ENCODE measurements around the gene TEX9. TPM values are rescaled to one million over a fixed set of nuclear protein-coding genes. Genes with fewer than 3 reads are reported as not detected.
"Not testable (repeated sequence)": the region's sequence is repeated elsewhere in the genome, so short reads cannot be mapped to it uniquely, and the experiment has no call there.

The TEX9 gene
- total RNA-seq, 1 donor = 12.7 TPM

- H4K20me1 ChIP-seq (ENCODE audit: insufficient read depth, low read length) = no peaks in the 10 kb centered on the region
- H3K9me3 ChIP-seq (ENCODE audit: low read depth, low read length) = no peaks in the 10 kb centered on the region
- no peak overlapping the region for H3K27ac ChIP-seq (ENCODE audit: low read depth, low read length)
- no peaks in the 10 kb centered on the region for H3K79me2 ChIP-seq (ENCODE audit: insufficient read depth, low read length)
- no peak overlapping the region for H3K4me2 ChIP-seq (ENCODE audit: insufficient read depth, low read length)
- DNase-seq (ENCODE audit: insufficient read length, low spot score, missing footprints) = no peak
- no peak overlapping the region for H3K4me3 ChIP-seq (ENCODE audit: insufficient read depth, low read length)
- no peak overlapping the region for H2AFZ ChIP-seq (ENCODE audit: low read length)
- no peaks in the 10 kb centered on the region for H3K4me1 ChIP-seq (ENCODE audit: insufficient read depth, low read length)
- H3K36me3 ChIP-seq (ENCODE audit: insufficient read depth, low read length) = no peaks in the 10 kb centered on the region
- H3K27me3 ChIP-seq (ENCODE audit: insufficient read depth, low read length) = no peaks in the 10 kb centered on the region
- no peak for TF ChIP-seq CTCF (IDR thresholded peaks at IDR 0.05; ENCODE audit: extremely low read depth, low read depth, low read length)
These were observed 29.7 kb downstream of the TEX9 start for GRCh38 chr15:56394909-56395308.

GRCh38 chr15:56397325-56397724, 32.1 kb downstream of the TEX9 start:
- H3K36me3 ChIP-seq (ENCODE audit: insufficient read depth, low read length); H3K27ac ChIP-seq (ENCODE audit: low read depth, low read length); H2AFZ ChIP-seq (ENCODE audit: low read length); H3K9me3 ChIP-seq (ENCODE audit: low read depth, low read length); H3K4me3 ChIP-seq (ENCODE audit: insufficient read depth, low read length); H4K20me1 ChIP-seq (ENCODE audit: insufficient read depth, low read length); H3K4me2 ChIP-seq (ENCODE audit: insufficient read depth, low read length); H3K27me3 ChIP-seq (ENCODE audit: insufficient read depth, low read length); DNase-seq (ENCODE audit: insufficient read length, low spot score, missing footprints); H3K79me2 ChIP-seq (ENCODE audit: insufficient read depth, low read length); H3K4me1 ChIP-seq (ENCODE audit: insufficient read depth, low read length): not testable (repeated sequence)

GRCh38 chr15:56399209-56399608, 34.0 kb downstream of the TEX9 start:
- H4K20me1 ChIP-seq (ENCODE audit: insufficient read depth, low read length); H2AFZ ChIP-seq (ENCODE audit: low read length); H3K4me2 ChIP-seq (ENCODE audit: insufficient read depth, low read length); H3K9me3 ChIP-seq (ENCODE audit: low read depth, low read length); H3K27me3 ChIP-seq (ENCODE audit: insufficient read depth, low read length); H3K4me3 ChIP-seq (ENCODE audit: insufficient read depth, low read length); H3K36me3 ChIP-seq (ENCODE audit: insufficient read depth, low read length); DNase-seq (ENCODE audit: insufficient read length, low spot score, missing footprints); H3K79me2 ChIP-seq (ENCODE audit: insufficient read depth, low read length); H3K4me1 ChIP-seq (ENCODE audit: insufficient read depth, low read length); H3K27ac ChIP-seq (ENCODE audit: low read depth, low read length): not testable (repeated sequence)

GRCh38 chr15:56410721-56411120, 45.5 kb downstream of the TEX9 start:
- Histone ChIP-seq H3K4me2 (ENCODE audit: insufficient read depth, low read length) (no peak overlapping the region), H2AFZ (ENCODE audit: low read length) (no peak overlapping the region), H4K20me1 (ENCODE audit: insufficient read depth, low read length) (no peaks in the 10 kb centered on the region), H3K27me3 (ENCODE audit: insufficient read depth, low read length) (no peaks in the 10 kb centered on the region), H3K36me3 (ENCODE audit: insufficient read depth, low read length) (no peaks in the 10 kb centered on the region), H3K4me3 (ENCODE audit: insufficient read depth, low read length) (no peak overlapping the region), H3K4me1 (ENCODE audit: insufficient read depth, low read length) (no peaks in the 10 kb centered on the region), H3K9me3 (ENCODE audit: low read depth, low read length) (no peaks in the 10 kb centered on the region), H3K27ac (ENCODE audit: low read depth, low read length) (no peak overlapping the region), H3K79me2 (ENCODE audit: insufficient read depth, low read length) (no peaks in the 10 kb centered on the region)
- no peak for DNase-seq (ENCODE audit: insufficient read length, low spot score, missing footprints)
- TF ChIP-seq CTCF (IDR thresholded peaks at IDR 0.05; ENCODE audit: extremely low read depth, low read depth, low read length) = no peak

GRCh38 chr15:56411122-56411749, 46.0 kb downstream of the TEX9 start:
- no peak for TF ChIP-seq CTCF (IDR thresholded peaks at IDR 0.05; ENCODE audit: extremely low read depth, low read depth, low read length)
- Histone ChIP-seq H3K9me3 (ENCODE audit: low read depth, low read length) (no peaks in the 10 kb centered on the region), H2AFZ (ENCODE audit: low read length) (no peak overlapping the region), H3K4me2 (ENCODE audit: insufficient read depth, low read length) (no peak overlapping the region), H3K36me3 (ENCODE audit: insufficient read depth, low read length) (no peaks in the 10 kb centered on the region), H3K27ac (ENCODE audit: low read depth, low read length) (no peak overlapping the region), H3K27me3 (ENCODE audit: insufficient read depth, low read length) (no peaks in the 10 kb centered on the region), H3K4me1 (ENCODE audit: insufficient read depth, low read length) (no peaks in the 10 kb centered on the region), H3K79me2 (ENCODE audit: insufficient read depth, low read length) (no peaks in the 10 kb centered on the region), H4K20me1 (ENCODE audit: insufficient read depth, low read length) (no peaks in the 10 kb centered on the region), H3K4me3 (ENCODE audit: insufficient read depth, low read length) (no peak overlapping the region)
- peak; percentile 9 for DNase-seq (ENCODE audit: insufficient read length, low spot score, missing footprints)

GRCh38 chr15:56413114-56413733, 48.0 kb downstream of the TEX9 start:
- H3K4me2 ChIP-seq (ENCODE audit: insufficient read depth, low read length) = not testable (repeated sequence)

More at GRCh38 chr15:56413114-56413733, 48.0 kb downstream of the TEX9 start:
- not testable (repeated sequence) for H3K4me3 ChIP-seq (ENCODE audit: insufficient read depth, low read length); H3K36me3 ChIP-seq (ENCODE audit: insufficient read depth, low read length); H3K27ac ChIP-seq (ENCODE audit: low read depth, low read length); H3K9me3 ChIP-seq (ENCODE audit: low read depth, low read length); DNase-seq (ENCODE audit: insufficient read length, low spot score, missing footprints); H4K20me1 ChIP-seq (ENCODE audit: insufficient read depth, low read length); H3K27me3 ChIP-seq (ENCODE audit: insufficient read depth, low read length); H2AFZ ChIP-seq (ENCODE audit: low read length); H3K79me2 ChIP-seq (ENCODE audit: insufficient read depth, low read length); H3K4me1 ChIP-seq (ENCODE audit: insufficient read depth, low read length)
